Activated CD4-positive, alpha-beta T cell treated with anti-CD3 and anti-CD28 coated beads, Interleukin-2, amount 50 U/mL, for 16 hours (primary cell): ENCODE results near the gene JMJD1C.
A peak's percentile ranks its signal among the peaks of the same experiment; 100 is the strongest.
"Not testable (repeated sequence)": the region's sequence is repeated elsewhere in the genome, so short reads cannot be mapped to it uniquely, and the experiment has no call there.

Experiments
- DNase-seq: peaks from one replicate; pipeline ENCODE4 v3.0.0-alpha.2; 2020

Gene JMJD1C

GRCh38 chr10:63155388-63156020 is 310.3 kb downstream of the JMJD1C start:
- DNase-seq = no peak

GRCh38 chr10:63154546-63155387 is 311.0 kb downstream of the JMJD1C start:
- no peak for DNase-seq

- not testable (repeated sequence) for DNase-seq
These were observed 311.8 kb downstream of the JMJD1C start for GRCh38 chr10:63153868-63154545.

- DNase-seq = no peak
These were observed 315.0 kb downstream of the JMJD1C start for GRCh38 chr10:63150745-63151144.

- no peak for DNase-seq
These were observed 319.3 kb downstream of the JMJD1C start for GRCh38 chr10:63146503-63146902.

GRCh38 chr10:63145782-63146181 is 320.0 kb downstream of the JMJD1C start:
- peak; percentile 10 for DNase-seq

- peak; percentile 8 for DNase-seq
These were observed 321.8 kb downstream of the JMJD1C start for GRCh38 chr10:63143987-63144386.

- DNase-seq = no peak
These were observed 323.6 kb downstream of the JMJD1C start for GRCh38 chr10:63142136-63142535.

- no peak for DNase-seq
These were observed 325.7 kb downstream of the JMJD1C start for GRCh38 chr10:63140077-63140476.

- no peak for DNase-seq
These were observed 328.5 kb downstream of the JMJD1C start for GRCh38 chr10:63137306-63137705.

GRCh38 chr10:63133821-63134557 is 331.8 kb downstream of the JMJD1C start:
- peak; percentile 38 for DNase-seq

GRCh38 chr10:63133056-63133820 is 332.5 kb downstream of the JMJD1C start, which contains the start of gene NRBF2:
Gene NRBF2 (plus strand): TSS chr10:63133328. CDS start chr10:63133471, 143 bp downstream.
- DNase-seq = peak; percentile 98

GRCh38 chr10:63132651-63133055 is 333.1 kb downstream of the JMJD1C start:
- DNase-seq = no peak

GRCh38 chr10:63129888-63130287 is 335.9 kb downstream of the JMJD1C start:
- no peak for DNase-seq

- DNase-seq = no peak
These were observed 337.3 kb downstream of the JMJD1C start for GRCh38 chr10:63128443-63128842.

- DNase-seq = no peak
These were observed 340.3 kb downstream of the JMJD1C start for GRCh38 chr10:63125459-63125858.

- no peak for DNase-seq
These were observed 341.9 kb downstream of the JMJD1C start for GRCh38 chr10:63123727-63124362.

GRCh38 chr10:63120554-63120953 is 345.2 kb downstream of the JMJD1C start:
- no peak for DNase-seq

- DNase-seq = no peak
These were observed 346.7 kb downstream of the JMJD1C start for GRCh38 chr10:63119041-63119440.
